ENCODE measurements around the gene RPS17. TPM values are rescaled to one million over a fixed set of nuclear protein-coding genes. Genes with fewer than 3 reads are reported as not detected.

Gene RPS17
- total RNA-seq, 1 experiment from 2014 or later, result 2,707 TPM

DNA sequence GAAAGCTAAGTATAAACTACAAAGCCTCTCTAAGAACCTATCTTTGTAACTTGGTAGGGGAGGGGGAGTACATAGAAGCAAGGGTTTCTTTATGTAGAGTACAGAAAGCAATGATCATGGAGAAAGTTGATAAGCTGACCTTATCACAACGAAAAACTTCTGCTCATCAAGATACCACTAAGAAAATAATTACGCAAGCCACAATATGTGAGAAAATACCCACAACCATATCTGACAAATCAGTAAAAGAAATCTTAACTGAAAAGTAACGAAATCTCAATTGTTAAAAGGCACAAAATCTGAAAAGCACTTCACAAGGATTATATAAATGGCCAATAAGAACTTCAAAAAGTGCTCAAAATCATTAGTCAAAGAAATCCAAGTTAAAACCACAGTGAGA, 35.1 kb upstream of the RPS17 start:
- ChIA-PET CTCF (no interaction called here), POLR2A (interaction anchor here (0.8 to 1.0 kb wide), 2 partner anchors 34 to 176 kb away, joined by 3 read pairs; no protein-coding TSS in a partner anchor)
- DNase-seq (ENCODE audit: unreplicated experiment), result no peak
- Mint-ChIP-seq H3K9me3 (ENCODE audit: unreplicated experiment) (no peaks in the 10 kb centered on the region), H3K27me3 (ENCODE audit: insufficient read depth, unreplicated experiment) (peaks cover 21% of the 10 kb centered on the region), H3K4me3 (ENCODE audit: unreplicated experiment) (no peak overlapping the region), H3K4me1 (ENCODE audit: insufficient read depth, unreplicated experiment) (no peaks in the 10 kb centered on the region), H3K36me3 (ENCODE audit: insufficient read depth, unreplicated experiment) (no peaks in the 10 kb centered on the region), H3K27ac (ENCODE audit: low read depth, unreplicated experiment) (no peak overlapping the region)
- TF ChIP-seq CTCF (IDR thresholded peaks at IDR 0.05; ENCODE audit: unreplicated experiment), result no peak
- BruUV-seq (replicated peaks), result no TSS peak
- intact Hi-C loops (cut with micrococcal nuclease), result no loop called here

- H3K36me3 Mint-ChIP-seq (ENCODE audit: insufficient read depth, unreplicated experiment), result no peaks in the 10 kb centered on the region
- H3K27ac Mint-ChIP-seq (ENCODE audit: low read depth, unreplicated experiment), result no peak overlapping the region
- ChIA-PET CTCF (interaction anchor here (0.6 kb wide), 1 partner anchor 342 kb away, joined by 3 read pairs; no protein-coding TSS in a partner anchor), POLR2A (interaction anchor here (0.6 to 2.0 kb wide), 5 partner anchors 9 to 178 kb away, joined by 3 to 9 read pairs (median 4); partner anchors contain the start of gene RPS17)
- DNase-seq (ENCODE audit: unreplicated experiment), result no peak
- H3K27me3 Mint-ChIP-seq (ENCODE audit: insufficient read depth, unreplicated experiment), result peaks cover 21% of the 10 kb centered on the region
- no peak for TF ChIP-seq CTCF (IDR thresholded peaks at IDR 0.05; ENCODE audit: unreplicated experiment)
- H3K4me1 Mint-ChIP-seq (ENCODE audit: insufficient read depth, unreplicated experiment), result no peaks in the 10 kb centered on the region
- BruUV-seq (replicated peaks), result no TSS peak
- H3K9me3 Mint-ChIP-seq (ENCODE audit: unreplicated experiment), result no peaks in the 10 kb centered on the region
- intact Hi-C loops (cut with micrococcal nuclease), result no loop called here
- no peak overlapping the region for H3K4me3 Mint-ChIP-seq (ENCODE audit: unreplicated experiment)
These were observed 32.7 kb upstream of the RPS17 start for GRCh38 chr15:82572986-82573385.

DNA sequence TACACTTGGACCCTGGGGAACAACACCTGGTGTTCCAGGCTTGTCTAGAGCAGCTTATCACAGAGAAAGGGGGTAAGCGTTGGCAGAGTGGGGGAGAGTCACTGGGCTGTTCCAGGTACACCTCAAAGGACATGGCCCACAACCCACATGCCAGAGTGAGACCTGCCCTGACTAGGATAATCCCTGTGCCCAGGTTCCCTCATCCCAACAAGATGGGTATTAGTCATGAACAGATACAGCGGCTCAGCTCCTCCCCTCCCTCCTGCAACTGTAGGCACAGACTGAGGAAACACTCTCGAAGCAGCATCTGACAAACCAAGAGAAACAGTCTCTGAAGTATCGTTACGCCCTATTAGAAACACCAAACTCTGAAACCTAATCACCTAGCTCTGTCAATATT, 32.1 kb upstream of the RPS17 start:
- Mint-ChIP-seq H3K27ac (ENCODE audit: low read depth, unreplicated experiment) (no peak overlapping the region), H3K4me3 (ENCODE audit: unreplicated experiment) (no peak overlapping the region), H3K27me3 (ENCODE audit: insufficient read depth, unreplicated experiment) (peaks cover 21% of the 10 kb centered on the region), H3K4me1 (ENCODE audit: insufficient read depth, unreplicated experiment) (no peaks in the 10 kb centered on the region), H3K9me3 (ENCODE audit: unreplicated experiment) (no peaks in the 10 kb centered on the region), H3K36me3 (ENCODE audit: insufficient read depth, unreplicated experiment) (no peaks in the 10 kb centered on the region)
- TF ChIP-seq CTCF (IDR thresholded peaks at IDR 0.05; ENCODE audit: unreplicated experiment), result no peak
- intact Hi-C loops (cut with micrococcal nuclease), result no loop called here
- no peak for DNase-seq (ENCODE audit: unreplicated experiment)
- no TSS peak for BruUV-seq (replicated peaks)
- ChIA-PET CTCF (no interaction called here), POLR2A (interaction anchor here (0.6 to 2.0 kb wide), 4 partner anchors 10 to 178 kb away, joined by 4 to 9 read pairs (median 5); partner anchors contain the start of gene RPS17)

- Mint-ChIP-seq H3K36me3 (ENCODE audit: insufficient read depth, unreplicated experiment) (no peaks in the 10 kb centered on the region), H3K27ac (ENCODE audit: low read depth, unreplicated experiment) (no peak overlapping the region), H3K4me1 (ENCODE audit: insufficient read depth, unreplicated experiment) (no peaks in the 10 kb centered on the region), H3K27me3 (ENCODE audit: insufficient read depth, unreplicated experiment) (peaks cover 21% of the 10 kb centered on the region), H3K9me3 (ENCODE audit: unreplicated experiment) (no peaks in the 10 kb centered on the region), H3K4me3 (ENCODE audit: unreplicated experiment) (no peak overlapping the region)
- TF ChIP-seq CTCF (IDR thresholded peaks at IDR 0.05; ENCODE audit: unreplicated experiment), result no peak
- no peak for DNase-seq (ENCODE audit: unreplicated experiment)
- ChIA-PET POLR2A (interaction anchor here (0.6 to 2.0 kb wide), 4 partner anchors 10 to 178 kb away, joined by 4 to 9 read pairs (median 5); partner anchors contain the start of gene RPS17), CTCF (no interaction called here)
- intact Hi-C loops (cut with micrococcal nuclease), result no loop called here
- no TSS peak for BruUV-seq (replicated peaks)
These were observed 31.5 kb upstream of the RPS17 start for GRCh38 chr15:82571722-82572222.

Measured in MCF 10A (cell line).